ENCODE measurements around the gene TNNT2.

Gene TNNT2

GRCh38 chr1:201311356-201312011 is 66.0 kb downstream of the TNNT2 start:
- no peak overlapping the region for H3K4me2 ChIP-seq (ENCODE audit: low read length)
- no peak overlapping the region for H2AK5ac ChIP-seq (ENCODE audit: low read length)
- no peak overlapping the region for H3K9ac ChIP-seq (ENCODE audit: low read length)
- no peak overlapping the region for H3K23ac ChIP-seq (ENCODE audit: low read length)
- H4K5ac ChIP-seq (ENCODE audit: low read length), result no peak overlapping the region
- no peak for DNase-seq
- no peak overlapping the region for H2BK15ac ChIP-seq (replicated peaks; ENCODE audit: low read depth)
- no peak overlapping the region for H2BK120ac ChIP-seq (ENCODE audit: low read depth, low read length)
- H2BK5ac ChIP-seq (ENCODE audit: low read length), result no peak overlapping the region
- no peaks in the 10 kb centered on the region for H3K36me3 ChIP-seq (ENCODE audit: control insufficient read depth, insufficient read depth, low read length)
- no CpG with 5 or more reads among the region's 8 CpGs for WGBS (ENCODE audit: extremely low coverage, insufficient coverage, low lambda C conversion rate)
- H3K27ac ChIP-seq (ENCODE audit: low read depth, low read length), result no peak overlapping the region
- H3K4me3 ChIP-seq (ENCODE audit: low read length), result no peak overlapping the region
- H3K79me2 ChIP-seq (ENCODE audit: control insufficient read depth, insufficient read depth, low read length), result no peaks in the 10 kb centered on the region
- H3K79me1 ChIP-seq (ENCODE audit: low read length), result no peaks in the 10 kb centered on the region
- no peak overlapping the region for H3K56ac ChIP-seq (ENCODE audit: low read length)
- peaks cover 3% of the 10 kb centered on the region for H3K4me1 ChIP-seq (ENCODE audit: control insufficient read depth, low read depth, low read length)
- no peak overlapping the region for H4K8ac ChIP-seq (ENCODE audit: low read depth, low read length)
- no peak overlapping the region for H3K18ac ChIP-seq (ENCODE audit: low read length)
- H3K4ac ChIP-seq (ENCODE audit: low read depth, low read length), result no peak overlapping the region
- H3K27me3 ChIP-seq (ENCODE audit: insufficient read depth, low read length, poor library complexity), result no peaks in the 10 kb centered on the region

DNA sequence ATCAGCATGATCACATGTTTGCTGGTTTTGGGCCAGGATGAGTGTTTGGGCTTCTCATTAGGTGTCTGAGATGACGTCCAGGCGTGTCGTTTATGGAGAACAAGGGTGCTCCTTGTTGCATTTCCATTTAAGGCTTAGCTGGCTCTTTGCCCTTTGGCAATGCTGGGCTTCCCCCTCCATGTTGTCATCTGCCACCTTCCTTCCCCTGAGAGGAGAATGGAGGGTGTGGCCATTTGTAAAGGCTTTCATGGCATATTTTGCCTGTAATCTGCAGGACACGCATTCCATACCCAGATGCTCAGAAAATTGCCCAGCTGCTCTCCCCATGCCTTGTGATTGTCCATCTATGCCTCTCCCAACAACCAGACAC is 66.5 kb downstream of the TNNT2 start:
- Histone ChIP-seq H2AK5ac (ENCODE audit: low read length) (no peak overlapping the region), H3K9ac (ENCODE audit: low read length) (no peak overlapping the region), H3K79me1 (ENCODE audit: low read length) (no peaks in the 10 kb centered on the region), H3K27ac (ENCODE audit: low read depth, low read length) (no peak overlapping the region), H3K56ac (ENCODE audit: low read length) (no peak overlapping the region), H4K5ac (ENCODE audit: low read length) (no peak overlapping the region), H3K23ac (ENCODE audit: low read length) (no peak overlapping the region), H3K4me2 (ENCODE audit: low read length) (no peak overlapping the region), H3K36me3 (ENCODE audit: control insufficient read depth, insufficient read depth, low read length) (no peaks in the 10 kb centered on the region), H3K4ac (ENCODE audit: low read depth, low read length) (no peak overlapping the region), H2BK5ac (ENCODE audit: low read length) (no peak overlapping the region), H3K4me3 (ENCODE audit: low read length) (no peak overlapping the region), H3K27me3 (ENCODE audit: insufficient read depth, low read length, poor library complexity) (no peaks in the 10 kb centered on the region), H3K18ac (ENCODE audit: low read length) (no peak overlapping the region), H3K4me1 (ENCODE audit: control insufficient read depth, low read depth, low read length) (peaks cover 3% of the 10 kb centered on the region), H3K79me2 (ENCODE audit: control insufficient read depth, insufficient read depth, low read length) (no peaks in the 10 kb centered on the region), H2BK15ac (replicated peaks; ENCODE audit: low read depth) (no peak overlapping the region), H4K8ac (ENCODE audit: low read depth, low read length) (no peak overlapping the region), H2BK120ac (ENCODE audit: low read depth, low read length) (no peak overlapping the region)
- DNase-seq, result no peak
- no CpG with 5 or more reads among the region's 4 CpGs for WGBS (ENCODE audit: extremely low coverage, insufficient coverage, low lambda C conversion rate)

GRCh38 chr1:201310251-201310985 is 67.1 kb downstream of the TNNT2 start:
- H3K27ac ChIP-seq (ENCODE audit: low read depth, low read length), result no peak overlapping the region

GRCh38 chr1:201309416-201309815 is 68.1 kb downstream of the TNNT2 start:
- H3K27ac ChIP-seq (ENCODE audit: low read depth, low read length), result no peak overlapping the region

More at GRCh38 chr1:201310251-201310985, 67.1 kb downstream of the TNNT2 start:
- no peak overlapping the region for H2BK120ac ChIP-seq (ENCODE audit: low read depth, low read length)
- no peak overlapping the region for H2BK5ac ChIP-seq (ENCODE audit: low read length)
- H4K5ac ChIP-seq (ENCODE audit: low read length), result no peak overlapping the region
- H3K56ac ChIP-seq (ENCODE audit: low read length), result no peak overlapping the region
- H3K4ac ChIP-seq (ENCODE audit: low read depth, low read length), result no peak overlapping the region
- WGBS (ENCODE audit: extremely low coverage, insufficient coverage, low lambda C conversion rate), result no CpG with 5 or more reads among the region's 7 CpGs
- H2AK5ac ChIP-seq (ENCODE audit: low read length), result no peak overlapping the region
- DNase-seq, result no peak
- no peak overlapping the region for H3K18ac ChIP-seq (ENCODE audit: low read length)
- no peak overlapping the region for H3K4me2 ChIP-seq (ENCODE audit: low read length)
- no peak overlapping the region for H3K23ac ChIP-seq (ENCODE audit: low read length)
- H3K79me2 ChIP-seq (ENCODE audit: control insufficient read depth, insufficient read depth, low read length), result no peaks in the 10 kb centered on the region
- no peak overlapping the region for H3K9ac ChIP-seq (ENCODE audit: low read length)
- H3K79me1 ChIP-seq (ENCODE audit: low read length), result no peaks in the 10 kb centered on the region
- H3K4me3 ChIP-seq (ENCODE audit: low read length), result no peak overlapping the region
- peaks cover 3% of the 10 kb centered on the region for H3K4me1 ChIP-seq (ENCODE audit: control insufficient read depth, low read depth, low read length)
- H4K8ac ChIP-seq (ENCODE audit: low read depth, low read length), result no peak overlapping the region
- no peaks in the 10 kb centered on the region for H3K36me3 ChIP-seq (ENCODE audit: control insufficient read depth, insufficient read depth, low read length)
- H2BK15ac ChIP-seq (replicated peaks; ENCODE audit: low read depth), result no peak overlapping the region
- no peaks in the 10 kb centered on the region for H3K27me3 ChIP-seq (ENCODE audit: insufficient read depth, low read length, poor library complexity)

More at GRCh38 chr1:201309416-201309815, 68.1 kb downstream of the TNNT2 start:
- Histone ChIP-seq H3K79me1 (ENCODE audit: low read length) (no peaks in the 10 kb centered on the region), H2BK15ac (replicated peaks; ENCODE audit: low read depth) (no peak overlapping the region), H2BK120ac (ENCODE audit: low read depth, low read length) (no peak overlapping the region), H3K36me3 (ENCODE audit: control insufficient read depth, insufficient read depth, low read length) (no peaks in the 10 kb centered on the region), H3K9ac (ENCODE audit: low read length) (no peak overlapping the region), H4K5ac (ENCODE audit: low read length) (no peak overlapping the region), H3K27me3 (ENCODE audit: insufficient read depth, low read length, poor library complexity) (no peaks in the 10 kb centered on the region), H4K8ac (ENCODE audit: low read depth, low read length) (no peak overlapping the region), H3K56ac (ENCODE audit: low read length) (peak overlapping the region; percentile 1), H3K79me2 (ENCODE audit: control insufficient read depth, insufficient read depth, low read length) (no peaks in the 10 kb centered on the region), H2BK5ac (ENCODE audit: low read length) (peak overlapping the region; percentile 25), H3K4me1 (ENCODE audit: control insufficient read depth, low read depth, low read length) (peaks cover 3% of the 10 kb centered on the region), H3K18ac (ENCODE audit: low read length) (peak overlapping the region; percentile 47), H3K4me2 (ENCODE audit: low read length) (no peak overlapping the region), H2AK5ac (ENCODE audit: low read length) (no peak overlapping the region), H3K4me3 (ENCODE audit: low read length) (no peak overlapping the region), H3K4ac (ENCODE audit: low read depth, low read length) (no peak overlapping the region), H3K23ac (ENCODE audit: low read length) (no peak overlapping the region)
- no CpG with 5 or more reads among the region's 9 CpGs for WGBS (ENCODE audit: extremely low coverage, insufficient coverage, low lambda C conversion rate)
- peak; percentile 98 for DNase-seq
